Endodermal cell (in vitro differentiated cells): Measurements from ENCODE around the gene GRIK3. TPM values are rescaled to one million over a fixed set of nuclear protein-coding genes. Genes with fewer than 3 reads are reported as not detected.

ENCODE experiments used
- DNase-seq: peaks from one replicate; pipeline ENCODE4 v3.0.0-alpha.2; 2017
- H3K27ac ChIP-seq: 2 replicates; pipeline ENCODE4 v1.5.1; 2013; ENCODE audit warnings: mild to moderate bottlenecking, low read depth, low read length, moderate library complexity
- H3K27me3 ChIP-seq: 2 replicates; pipeline ENCODE4 v1.6.1; 2013; ENCODE audit warnings: mild to moderate bottlenecking, low read length, moderate library complexity; ENCODE audit not compliant: insufficient read depth, control insufficient read depth, poor library complexity, severe bottlenecking
- H3K36me3 ChIP-seq: 2 replicates; pipeline ENCODE4 v1.7.0; 2013; ENCODE audit warnings: mild to moderate bottlenecking, low read length, moderate library complexity; ENCODE audit not compliant: control insufficient read depth, insufficient read depth
- H3K4me1 ChIP-seq: one replicate; pipeline ENCODE4 v1.7.0; 2013; ENCODE audit warnings: low read length; ENCODE audit not compliant: control insufficient read depth, insufficient read depth
- H3K4me3 ChIP-seq: 2 replicates; pipeline ENCODE4 v1.5.1; 2013; ENCODE audit warnings: mild to moderate bottlenecking, low read length, moderate library complexity
- H3K9ac ChIP-seq: 2 replicates; pipeline ENCODE4 v1.6.1; 2013; ENCODE audit warnings: mild to moderate bottlenecking, low read length, moderate library complexity; ENCODE audit not compliant: poor library complexity, severe bottlenecking; ENCODE audit errors: extremely low read depth
- H3K9me3 ChIP-seq: 2 replicates; pipeline ENCODE4 v1.6.1; 2013; ENCODE audit warnings: mild to moderate bottlenecking, low read length, moderate library complexity; ENCODE audit not compliant: control insufficient read depth
- H3K27ac Mint-ChIP-seq: 2 replicates; pipeline ENCODE4 v1.8.0; 2020; ENCODE audit warnings: mixed read lengths
- H3K27me3 Mint-ChIP-seq: 2 replicates; pipeline ENCODE4 v1.8.0; 2021; ENCODE audit warnings: mild to moderate bottlenecking, mixed read lengths; ENCODE audit not compliant: insufficient read depth
- H3K36me3 Mint-ChIP-seq: 2 replicates; pipeline ENCODE4 v1.8.0; 2020; ENCODE audit warnings: low read depth, mixed read lengths
- H3K4me1 Mint-ChIP-seq: 2 replicates; pipeline ENCODE4 v1.8.0; 2020; ENCODE audit warnings: mixed read lengths
- H3K4me3 Mint-ChIP-seq: 2 replicates; pipeline ENCODE4 v1.8.0; 2020; ENCODE audit warnings: mild to moderate bottlenecking, moderate library complexity, mixed read lengths
- H3K9me3 Mint-ChIP-seq: 2 replicates; pipeline ENCODE4 v1.8.0; 2020; ENCODE audit warnings: mild to moderate bottlenecking, mixed read lengths
- WGBS, 2 experiments: methylation state at CpG; one replicate each; pipeline versions ENCODE4 v1.1.5 to v1.1.7; 2013; ENCODE audit warnings: missing lambda C conversion rate in 2 of 2, mixed read lengths in 1 of 2; ENCODE audit not compliant: insufficient coverage in 1 of 2, insufficient read length in 1 of 2; 5-methylcytosine and 5-hydroxymethylcytosine counted together
- total RNA-seq, 2 donors: library from RNA; stranded (reverse); fragmentation: NEBNext Ultra II Directional in 1 of 2; extraction: Animal tissue kit (Norgen Biotek cat#: 25700) in 1 of 2; gene quantifications; 2 replicates in 1 of 2; 3 replicates in 1 of 2; pipeline ENCODE4 v1.2.1, GENCODE V29; 2021
- TF ChIP-seq, protein P1 (sequence below): fragments of 200-600 bp; sonication (generic); conservative IDR thresholded peaks from 2 replicates; pipeline ENCODE4 v1.5.0; 2021; ENCODE audit warnings: antibody characterized with exemption, mild to moderate bottlenecking

The GRIK3 gene
- total RNA-seq, 2 donors from 2014 or later: 13.4 to 32.4 TPM

DNA sequence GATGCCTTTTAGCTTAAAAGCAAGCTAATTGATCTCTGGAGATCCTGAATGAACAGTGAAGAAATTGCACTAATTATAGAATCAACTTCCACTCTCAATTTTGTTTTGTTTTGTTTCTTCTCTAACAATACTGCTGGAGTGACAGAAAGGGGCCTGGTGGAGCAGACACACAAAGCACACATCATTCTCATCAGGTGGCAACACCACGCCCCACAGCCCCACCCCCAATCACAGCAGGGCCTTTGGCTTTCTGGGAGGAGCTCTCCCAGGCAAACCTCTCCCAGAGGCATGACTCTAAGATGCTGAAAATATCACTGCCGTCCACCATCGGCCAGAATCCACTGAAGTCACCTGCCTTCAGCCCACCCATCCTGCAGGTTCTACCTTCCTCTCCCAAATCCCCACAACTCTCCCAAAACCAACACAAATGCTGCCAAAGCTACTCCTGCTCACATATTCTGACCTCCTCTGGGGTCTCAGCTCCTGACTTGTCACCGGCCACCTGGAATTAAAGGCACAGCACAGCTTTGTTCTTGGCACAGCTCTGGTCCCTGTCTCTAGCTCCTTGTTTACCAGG, 120.7 kb downstream of the GRIK3 start:
- Histone ChIP-seq H3K4me1 (peaks cover 7% of the 10 kb centered on the region), H3K9ac (no peak overlapping the region), H3K4me3 (no peak overlapping the region), H3K27me3 (no peaks in the 10 kb centered on the region), H3K36me3 (no peaks in the 10 kb centered on the region), H3K27ac (no peak overlapping the region), H3K9me3 (no peaks in the 10 kb centered on the region)
- WGBS, 2 experiments: 50 to 61% methylated on average over 1 to 4 of the region's 4 CpGs
- peaks cover 5% of the 10 kb centered on the region for H3K27me3 Mint-ChIP-seq
- H3K9me3 Mint-ChIP-seq: peaks cover 22% of the 10 kb centered on the region
- H3K27ac Mint-ChIP-seq: peak overlapping the region; percentile 10
- no peak overlapping the region for H3K4me3 Mint-ChIP-seq
- H3K36me3 Mint-ChIP-seq: no peaks in the 10 kb centered on the region
- TF ChIP-seq, protein P1, sequence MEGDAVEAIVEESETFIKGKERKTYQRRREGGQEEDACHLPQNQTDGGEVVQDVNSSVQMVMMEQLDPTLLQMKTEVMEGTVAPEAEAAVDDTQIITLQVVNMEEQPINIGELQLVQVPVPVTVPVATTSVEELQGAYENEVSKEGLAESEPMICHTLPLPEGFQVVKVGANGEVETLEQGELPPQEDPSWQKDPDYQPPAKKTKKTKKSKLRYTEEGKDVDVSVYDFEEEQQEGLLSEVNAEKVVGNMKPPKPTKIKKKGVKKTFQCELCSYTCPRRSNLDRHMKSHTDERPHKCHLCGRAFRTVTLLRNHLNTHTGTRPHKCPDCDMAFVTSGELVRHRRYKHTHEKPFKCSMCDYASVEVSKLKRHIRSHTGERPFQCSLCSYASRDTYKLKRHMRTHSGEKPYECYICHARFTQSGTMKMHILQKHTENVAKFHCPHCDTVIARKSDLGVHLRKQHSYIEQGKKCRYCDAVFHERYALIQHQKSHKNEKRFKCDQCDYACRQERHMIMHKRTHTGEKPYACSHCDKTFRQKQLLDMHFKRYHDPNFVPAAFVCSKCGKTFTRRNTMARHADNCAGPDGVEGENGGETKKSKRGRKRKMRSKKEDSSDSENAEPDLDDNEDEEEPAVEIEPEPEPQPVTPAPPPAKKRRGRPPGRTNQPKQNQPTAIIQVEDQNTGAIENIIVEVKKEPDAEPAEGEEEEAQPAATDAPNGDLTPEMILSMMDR: no peak
- DNase-seq: peak; percentile 87
- H3K4me1 Mint-ChIP-seq: peaks cover 28% of the 10 kb centered on the region

GRCh38 chr1:36913016-36913415, 121.3 kb downstream of the GRIK3 start:
- Mint-ChIP-seq H3K27ac (no peak overlapping the region), H3K27me3 (peaks cover 5% of the 10 kb centered on the region), H3K4me3 (no peak overlapping the region), H3K4me1 (peaks cover 28% of the 10 kb centered on the region), H3K36me3 (no peaks in the 10 kb centered on the region), H3K9me3 (peaks cover 22% of the 10 kb centered on the region)
- no peak for DNase-seq
- Histone ChIP-seq H3K4me3 (no peak overlapping the region), H3K9me3 (no peaks in the 10 kb centered on the region), H3K27me3 (no peaks in the 10 kb centered on the region), H3K9ac (no peak overlapping the region), H3K4me1 (peaks cover 7% of the 10 kb centered on the region), H3K36me3 (no peaks in the 10 kb centered on the region), H3K27ac (no peak overlapping the region)
- TF ChIP-seq, protein P1: no peak
- WGBS, 2 experiments: 83 to 92% methylated on average over 2 to 5 of the region's 5 CpGs

DNA sequence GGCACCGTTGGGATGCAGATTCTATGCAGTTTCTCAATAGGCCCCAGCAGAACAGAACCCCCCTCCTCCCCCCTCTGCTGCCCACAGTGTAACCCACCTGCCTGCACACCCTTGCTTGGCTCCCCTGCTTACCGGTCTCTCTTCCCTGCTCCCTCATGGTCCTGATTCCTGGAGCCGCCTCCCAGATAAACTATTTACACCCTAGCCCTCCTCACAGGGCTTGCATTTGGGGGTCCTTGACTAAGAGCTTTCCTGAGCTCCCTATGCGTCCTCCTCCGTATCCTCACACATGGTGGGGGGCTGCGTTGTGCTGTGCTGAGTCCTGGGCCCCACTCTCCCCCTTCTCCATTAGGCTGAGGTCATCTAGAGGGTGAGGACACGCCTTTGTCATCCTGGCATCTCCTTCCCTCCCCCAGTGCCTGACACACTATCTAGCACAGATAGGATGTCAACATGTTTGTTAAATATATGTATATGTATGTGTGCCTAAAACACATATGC, 121.9 kb downstream of the GRIK3 start:
- Histone ChIP-seq H3K9ac (no peak overlapping the region), H3K4me1 (peaks cover 7% of the 10 kb centered on the region), H3K27me3 (no peaks in the 10 kb centered on the region), H3K9me3 (no peaks in the 10 kb centered on the region), H3K4me3 (no peak overlapping the region), H3K36me3 (no peaks in the 10 kb centered on the region), H3K27ac (no peak overlapping the region)
- H3K27ac Mint-ChIP-seq: no peak overlapping the region
- H3K36me3 Mint-ChIP-seq: no peaks in the 10 kb centered on the region
- H3K4me3 Mint-ChIP-seq: no peak overlapping the region
- H3K4me1 Mint-ChIP-seq: peaks cover 28% of the 10 kb centered on the region
- peaks cover 22% of the 10 kb centered on the region for H3K9me3 Mint-ChIP-seq
- H3K27me3 Mint-ChIP-seq: peaks cover 5% of the 10 kb centered on the region
- DNase-seq: no peak
- TF ChIP-seq, protein P1: no peak
- 80 to 84% methylated on average over 5 to 7 of the region's 7 CpGs for WGBS, 2 experiments
